Erythroblast (primary cell): ENCODE data around the gene ZFP30.

Experiments
- GATA1 ChIP-seq: IDR thresholded peaks from 2 replicates; pipeline ENCODE4 v1.6.1; 2011; ENCODE audit warnings: low read depth, mild to moderate bottlenecking, control low read depth, low read length, moderate library complexity
- POLR2A ChIP-seq: IDR thresholded peaks from 2 replicates; pipeline ENCODE4 v1.6.1; 2011; ENCODE audit warnings: mild to moderate bottlenecking, low read length

- no peak for TF ChIP-seq POLR2A
- TF ChIP-seq GATA1, result no peak
These were observed 83.1 kb downstream of the ZFP30 start for GRCh38 chr19:37572203-37572602.
